SJSA1 (cell line): ENCODE results near the gene SUGP2. TPM values are rescaled to one million over a fixed set of nuclear protein-coding genes. Genes with fewer than 3 reads are reported as not detected.

ENCODE experiments used
- DNase-seq, 2 experiments: peaks; one replicate each; pipeline ENCODE4 v3.0.0-alpha.2; 2015 to 2020; ENCODE audit warnings: low spot score in 2 of 2, low read depth in 1 of 2
- H3K27ac ChIP-seq: fragments of 250-450 bp; sonication (Bioruptor Pico); 2 replicates; pipeline ENCODE4 v1.5.1; 2020; ENCODE audit warnings: mild to moderate bottlenecking, moderate library complexity
- H3K27me3 ChIP-seq: fragments of 250-450 bp; sonication (Bioruptor Pico); replicated peaks from 2 replicates; pipeline ENCODE4 v1.5.1; 2020; ENCODE audit warnings: mild to moderate bottlenecking, moderate library complexity
- H3K36me3 ChIP-seq: fragments of 250-450 bp; sonication (Bioruptor Pico); 2 replicates; pipeline ENCODE4 v1.5.1; 2020; ENCODE audit warnings: mild to moderate bottlenecking
- H3K4me1 ChIP-seq: fragments of 250-450 bp; sonication (Bioruptor Pico); replicated peaks from 2 replicates; pipeline ENCODE4 v1.6.1; 2021; ENCODE audit warnings: mild to moderate bottlenecking
- H3K4me3 ChIP-seq: fragments of 250-450 bp; sonication (Bioruptor Pico); 2 replicates; pipeline ENCODE4 v1.5.1; 2020; ENCODE audit warnings: mild to moderate bottlenecking
- H3K9me3 ChIP-seq: fragments of 250-450 bp; sonication (Bioruptor Pico); replicated peaks from 2 replicates; pipeline ENCODE4 v1.5.1; 2020; ENCODE audit warnings: mild to moderate bottlenecking
- total RNA-seq: library from RNA; depleted of rRNA; stranded (reverse); fragments of >200 nt; shearing (Covaris generic); gene quantifications from 2 replicates; pipeline ENCODE4 v1.2.3, GENCODE V29; 2014

SUGP2 gene
- total RNA-seq, 1 experiment from 2014 or later, result 46.4 TPM

- DNase-seq, result no peak
- Histone ChIP-seq H3K27me3 (no peaks in the 10 kb centered on the region; the same call in 1 of the 2 replicates), H3K27ac (no peak overlapping the region), H3K4me3 (no peak overlapping the region), H3K9me3 (no peaks in the 10 kb centered on the region), H3K4me1 (peaks cover 8% of the 10 kb centered on the region), H3K36me3 (peaks cover 90% of the 10 kb centered on the region)
These were observed 33.3 kb downstream of the SUGP2 start for GRCh38 chr19:18999896-19000620.

DNA sequence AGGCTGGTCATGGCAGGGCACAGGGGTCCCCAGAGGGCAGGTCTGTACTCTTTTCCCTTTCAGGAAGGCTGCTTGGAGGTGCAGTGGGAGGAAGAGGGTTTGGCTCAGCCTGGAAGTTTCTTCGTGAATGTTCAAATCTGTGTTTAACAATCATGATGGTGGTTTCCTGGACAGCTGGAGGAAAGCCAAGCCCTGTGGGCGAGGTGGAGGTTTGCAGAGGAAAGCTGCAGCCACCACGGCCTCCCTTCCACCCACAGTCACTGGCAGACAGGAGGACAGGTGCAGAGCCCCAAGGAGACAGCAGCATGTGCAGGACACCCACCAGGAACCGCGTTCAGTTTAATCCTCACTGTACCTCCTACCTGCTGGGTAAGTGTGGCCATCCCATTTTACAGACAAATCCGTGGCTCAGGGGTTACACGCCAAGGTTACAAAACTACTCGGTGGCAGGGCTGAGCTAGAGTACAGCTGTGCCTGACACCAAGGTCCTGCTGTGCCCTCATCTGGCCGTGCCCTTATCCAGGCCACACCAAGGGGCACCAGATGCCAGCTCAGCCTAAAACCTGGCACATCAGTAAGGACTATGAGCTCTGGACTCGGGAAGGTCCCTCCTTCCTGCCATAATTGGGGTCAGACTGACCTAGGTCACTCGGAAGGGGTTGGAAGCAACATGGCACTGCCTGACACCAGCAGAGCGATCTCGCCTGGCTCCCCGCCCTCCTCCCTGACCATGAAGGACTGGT, 34.1 kb downstream of the SUGP2 start:
- H3K4me1 ChIP-seq, result peaks cover 8% of the 10 kb centered on the region
- no peaks in the 10 kb centered on the region; the same call in 1 of the 2 replicates for H3K27me3 ChIP-seq
- peaks cover 90% of the 10 kb centered on the region for H3K36me3 ChIP-seq
- no peak overlapping the region for H3K4me3 ChIP-seq
- no peak overlapping the region for H3K27ac ChIP-seq
- H3K9me3 ChIP-seq, result no peaks in the 10 kb centered on the region
- no peak for DNase-seq

DNA sequence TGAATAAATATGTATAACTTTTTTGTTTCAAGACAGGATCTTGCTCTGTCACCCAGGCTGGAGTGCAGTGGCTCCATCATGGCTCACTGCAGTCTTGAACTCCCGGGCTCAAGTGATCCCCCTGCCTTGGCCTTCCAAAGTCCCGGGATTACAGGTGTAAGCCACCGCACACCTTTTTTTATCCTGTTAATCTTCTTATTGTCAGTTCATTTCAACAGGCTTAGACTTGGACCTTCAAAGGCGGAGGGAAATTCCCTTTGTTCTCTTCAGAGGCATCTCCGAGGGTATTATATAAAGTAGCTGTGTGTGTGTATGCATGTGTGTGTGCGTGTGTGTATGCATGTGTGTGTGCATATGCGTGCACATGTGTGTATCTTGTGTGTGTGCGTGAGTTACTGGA, 35.0 kb downstream of the SUGP2 start:
- Histone ChIP-seq H3K9me3 (no peaks in the 10 kb centered on the region), H3K27ac (no peak overlapping the region), H3K36me3 (peaks cover 90% of the 10 kb centered on the region), H3K4me1 (peaks cover 8% of the 10 kb centered on the region), H3K4me3 (no peak overlapping the region), H3K27me3 (no peaks in the 10 kb centered on the region; the same call in 1 of the 2 replicates)
- no peak for DNase-seq

- DNase-seq, result no peak
- Histone ChIP-seq H3K4me1 (peaks cover 8% of the 10 kb centered on the region), H3K4me3 (no peak overlapping the region), H3K27ac (no peak overlapping the region), H3K27me3 (no peaks in the 10 kb centered on the region; the same call in 1 of the 2 replicates), H3K9me3 (no peaks in the 10 kb centered on the region), H3K36me3 (peaks cover 92% of the 10 kb centered on the region)
These were observed 36.4 kb downstream of the SUGP2 start for GRCh38 chr19:18996796-18997394.

GRCh38 chr19:18996351-18996750, 37.0 kb downstream of the SUGP2 start:
- H3K36me3 ChIP-seq, result peaks cover 91% of the 10 kb centered on the region
- H3K27ac ChIP-seq, result 0 out of 2 replicates have a peak overlapping the region, but pooled peaks have one; percentile 8
- no peaks in the 10 kb centered on the region; the same call in 1 of the 2 replicates for H3K27me3 ChIP-seq

DNA sequence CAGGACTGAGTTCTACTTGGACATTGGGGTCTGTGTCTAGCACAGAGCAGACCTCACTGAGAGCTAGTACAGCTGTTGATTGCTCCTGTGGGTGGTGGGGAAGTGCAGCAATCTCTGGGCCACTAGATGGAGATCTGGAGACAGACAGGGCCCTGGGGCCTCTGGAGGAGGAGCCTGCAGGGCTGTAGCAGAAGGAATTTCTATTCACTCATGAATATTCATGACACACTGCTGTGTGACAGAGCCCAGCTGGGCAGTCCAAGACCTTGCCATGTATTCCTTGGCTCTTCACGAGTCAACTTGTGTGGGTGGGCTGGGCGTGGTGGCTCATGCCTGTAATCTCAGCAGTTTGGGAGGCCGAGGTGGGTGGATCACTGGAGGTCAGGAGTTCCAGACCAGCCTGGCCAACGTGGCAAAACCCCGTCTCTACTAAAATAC, 37.5 kb downstream of the SUGP2 start:
- H3K27ac ChIP-seq, result 0 out of 2 replicates have a peak overlapping the region, but pooled peaks have one; percentile 8
- H3K4me1 ChIP-seq, result peaks cover 8% of the 10 kb centered on the region
- H3K36me3 ChIP-seq, result peaks cover 91% of the 10 kb centered on the region
- H3K4me3 ChIP-seq, result no peak overlapping the region
- DNase-seq, result peak; percentile 51 to 83
- H3K9me3 ChIP-seq, result no peaks in the 10 kb centered on the region
- H3K27me3 ChIP-seq, result no peaks in the 10 kb centered on the region

More at GRCh38 chr19:18996351-18996750, 37.0 kb downstream of the SUGP2 start:
- no peak for DNase-seq
- Histone ChIP-seq H3K9me3 (no peaks in the 10 kb centered on the region), H3K4me1 (peaks cover 8% of the 10 kb centered on the region), H3K4me3 (no peak overlapping the region)

DNA sequence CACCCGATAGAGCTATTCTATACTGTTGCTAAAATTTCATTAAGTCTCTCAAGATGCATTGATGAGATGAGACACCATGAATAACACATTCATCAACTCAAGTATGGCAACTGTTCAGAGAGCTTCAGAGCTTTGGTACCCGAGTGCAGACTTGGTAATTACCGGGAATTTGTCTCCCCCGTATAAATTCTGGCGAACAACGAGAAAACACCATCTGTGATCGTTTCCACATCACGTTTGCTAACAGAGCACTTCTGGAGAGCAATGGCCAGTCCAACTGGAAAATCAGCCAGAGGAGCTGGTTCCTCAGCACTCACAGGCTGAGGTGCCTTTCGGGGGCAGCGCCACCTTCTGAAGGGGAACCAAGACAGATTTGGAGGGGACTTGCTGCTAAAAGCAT, 40.2 kb downstream of the SUGP2 start:
- no peak for DNase-seq
- Histone ChIP-seq H3K27ac (no peak overlapping the region), H3K4me3 (no peak overlapping the region), H3K9me3 (no peaks in the 10 kb centered on the region), H3K4me1 (peaks cover 8% of the 10 kb centered on the region), H3K27me3 (no peaks in the 10 kb centered on the region), H3K36me3 (peaks cover 71% of the 10 kb centered on the region)

DNA sequence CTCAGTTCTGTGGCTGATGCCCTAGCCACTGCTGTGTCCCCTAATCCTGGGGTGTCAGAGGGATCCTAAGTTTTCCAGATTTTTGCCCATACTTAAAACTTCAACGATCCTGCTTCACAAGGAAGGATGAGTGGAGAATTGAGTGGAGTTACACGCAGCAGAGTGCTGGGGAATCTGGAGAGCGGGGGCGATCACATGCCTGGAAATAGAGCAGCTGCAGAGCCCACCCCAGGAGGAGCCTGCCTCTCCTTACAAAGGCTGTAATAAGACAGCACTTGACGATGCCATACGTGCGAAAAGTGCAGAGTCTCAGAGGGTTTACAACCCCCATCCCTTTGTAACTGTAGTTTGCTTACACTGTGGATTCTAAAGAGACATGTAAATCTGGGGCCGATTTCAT, 40.6 kb downstream of the SUGP2 start:
- DNase-seq, result no peak
- no peak overlapping the region for H3K27ac ChIP-seq
- H3K27me3 ChIP-seq, result no peaks in the 10 kb centered on the region
- peaks cover 8% of the 10 kb centered on the region for H3K4me1 ChIP-seq
- H3K9me3 ChIP-seq, result no peaks in the 10 kb centered on the region
- H3K36me3 ChIP-seq, result peaks cover 67% of the 10 kb centered on the region
- no peak overlapping the region for H3K4me3 ChIP-seq

DNA sequence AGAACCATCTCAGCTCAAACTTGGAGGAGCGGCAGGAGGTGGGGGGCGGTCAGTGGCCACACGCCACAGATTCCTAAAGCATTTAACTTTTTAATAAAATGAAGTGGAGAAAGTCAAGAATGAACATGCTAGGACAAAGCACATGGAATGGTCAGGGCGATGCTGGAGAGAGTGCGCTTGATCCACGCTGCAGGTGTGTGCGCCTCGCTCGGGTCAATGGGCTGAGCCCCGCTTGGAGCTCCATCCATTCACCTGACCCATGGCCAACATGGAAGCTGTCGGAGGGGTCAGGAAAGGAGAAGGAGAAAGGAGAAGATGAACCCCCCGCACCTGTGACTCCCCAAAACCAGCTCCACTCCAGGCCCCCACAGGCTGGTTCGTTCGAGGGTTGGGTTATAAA, 41.8 kb downstream of the SUGP2 start:
- Histone ChIP-seq H3K4me3 (no peak overlapping the region), H3K36me3 (peaks cover 56% of the 10 kb centered on the region), H3K4me1 (peaks cover 8% of the 10 kb centered on the region), H3K27me3 (no peaks in the 10 kb centered on the region), H3K9me3 (no peaks in the 10 kb centered on the region), H3K27ac (no peak overlapping the region)
- no peak for DNase-seq

GRCh38 chr19:18991006-18991405, 42.3 kb downstream of the SUGP2 start:
- no peaks in the 10 kb centered on the region for H3K9me3 ChIP-seq
- no peak for DNase-seq
- H3K36me3 ChIP-seq, result peaks cover 53% of the 10 kb centered on the region
- no peak overlapping the region for H3K27ac ChIP-seq
- H3K4me3 ChIP-seq, result no peak overlapping the region
- peaks cover 5% of the 10 kb centered on the region for H3K4me1 ChIP-seq
- no peaks in the 10 kb centered on the region for H3K27me3 ChIP-seq

- H3K27ac ChIP-seq, result no peak overlapping the region
- H3K4me3 ChIP-seq, result no peak overlapping the region
- no peaks in the 10 kb centered on the region for H3K27me3 ChIP-seq
- H3K4me1 ChIP-seq, result no peaks in the 10 kb centered on the region
- no peaks in the 10 kb centered on the region for H3K9me3 ChIP-seq
- DNase-seq, result no peak
- H3K36me3 ChIP-seq, result peaks cover 47% of the 10 kb centered on the region
These were observed 43.1 kb downstream of the SUGP2 start for GRCh38 chr19:18990128-18990708.

- Histone ChIP-seq H3K27me3 (no peaks in the 10 kb centered on the region), H3K4me3 (no peak overlapping the region), H3K36me3 (peaks cover 38% of the 10 kb centered on the region), H3K9me3 (no peaks in the 10 kb centered on the region), H3K27ac (no peak overlapping the region), H3K4me1 (no peaks in the 10 kb centered on the region)
- no peak for DNase-seq
These were observed 44.0 kb downstream of the SUGP2 start for GRCh38 chr19:18989316-18989715.

DNA sequence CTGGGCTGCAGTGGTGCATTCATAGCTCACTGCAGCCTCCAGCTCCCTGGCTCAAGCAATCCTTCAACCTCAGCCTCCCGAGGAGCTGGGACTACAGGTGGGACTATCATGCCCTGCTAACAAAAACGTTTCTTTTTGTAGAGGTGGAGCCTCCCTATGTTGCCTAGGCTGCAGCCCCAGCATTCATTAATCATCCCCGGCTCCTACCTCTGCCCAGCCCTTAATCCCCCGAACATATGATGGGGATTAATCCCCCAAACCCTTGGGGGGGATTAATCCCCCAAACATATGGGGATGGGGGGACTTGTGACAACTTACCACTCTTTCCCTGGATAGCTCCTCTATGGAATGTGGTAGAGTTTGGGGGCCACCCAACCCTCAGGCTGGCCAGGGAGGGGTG, 45.9 kb downstream of the SUGP2 start:
- Histone ChIP-seq H3K27me3 (no peaks in the 10 kb centered on the region), H3K27ac (no peak overlapping the region), H3K4me1 (no peaks in the 10 kb centered on the region), H3K9me3 (no peaks in the 10 kb centered on the region), H3K4me3 (no peak overlapping the region), H3K36me3 (peaks cover 19% of the 10 kb centered on the region)
- no peak for DNase-seq
